Activated CD8-positive, alpha-beta T cell treated with anti-CD3 and anti-CD28 coated beads for 36 hours (primary cell): ENCODE measurements around the gene MCTP1. TPM values are rescaled to one million over a fixed set of nuclear protein-coding genes. Genes with fewer than 3 reads are reported as not detected.

Experiments
- ATAC-seq: fragments of 200-7000 bp; cut with Tn5 transposase; one replicate; pipeline ENCODE4 v1.10.0; 2021; ENCODE audit warnings: mild to moderate bottlenecking, moderate library complexity
- CTCF ChIA-PET: fragments of 350-600 bp; sonication (Branson Sonifier 250); formaldehyde crosslinking; loops from one replicate; lab custom pipeline; 2021; ENCODE audit warnings: antibody characterized with exemption; lab: Charles Lee
- POLR2A ChIA-PET: fragments of 350-600 bp; sonication (Branson Sonifier 250); formaldehyde crosslinking; loops from one replicate; lab custom pipeline; 2021; ENCODE audit warnings: antibody characterized with exemption; lab: Charles Lee
- DNase-seq: peaks from one replicate; pipeline ENCODE4 v3.0.0-alpha.2; 2020
- H3K27ac Mint-ChIP-seq: one replicate; pipeline ENCODE4 v1.8.0; 2021; ENCODE audit warnings: mild to moderate bottlenecking, mixed read lengths
- H3K27me3 Mint-ChIP-seq: one replicate; pipeline ENCODE4 v1.8.0; 2021; ENCODE audit warnings: mixed read lengths
- H3K36me3 Mint-ChIP-seq: one replicate; pipeline ENCODE4 v1.8.0; 2021; ENCODE audit warnings: low read depth, mixed read lengths
- H3K4me1 Mint-ChIP-seq: one replicate; pipeline ENCODE4 v1.8.0; 2021; ENCODE audit warnings: low read depth, mixed read lengths
- H3K4me3 Mint-ChIP-seq: one replicate; pipeline ENCODE4 v1.8.0; 2021; ENCODE audit warnings: mild to moderate bottlenecking, moderate library complexity, mixed read lengths
- H3K9me3 Mint-ChIP-seq: one replicate; pipeline ENCODE4 v1.8.0; 2021; ENCODE audit warnings: mixed read lengths
- CTCF ChIP-seq: fragments of 200-600 bp; IDR thresholded peaks from one replicate; pipeline ENCODE4 v1.8.0; 2022; ENCODE audit warnings: antibody characterized with exemption, mild to moderate bottlenecking
- intact Hi-C: fragments of 100-400 bp; cut with micrococcal nuclease; formaldehyde crosslinking; loops from one replicate; pipeline ENCODE4 v1.10.0; 2022
- total RNA-seq, 2 experiments: library from RNA; stranded (reverse); gene quantifications; one replicate each; pipeline ENCODE4 v1.2.3, GENCODE V29; 2021

The MCTP1 gene
- total RNA-seq, 2 experiments from 2014 or later, result 0.20 to 0.40 TPM

- intact Hi-C loops, result no loop called here
- no peak for TF ChIP-seq CTCF
- CTCF ChIA-PET, result no interaction called here
- Mint-ChIP-seq H3K27ac (no peak overlapping the region), H3K27me3 (no peaks in the 10 kb centered on the region), H3K4me1 (peaks cover 2% of the 10 kb centered on the region), H3K4me3 (no peak overlapping the region), H3K9me3 (no peaks in the 10 kb centered on the region), H3K36me3 (no peaks in the 10 kb centered on the region)
- ATAC-seq (no peak), DNase-seq (no peak)
- POLR2A ChIA-PET, result no interaction called here
These were observed 381.2 kb downstream of the MCTP1 start for GRCh38 chr5:94903726-94904125.

GRCh38 chr5:94901191-94901979 is 383.5 kb downstream of the MCTP1 start:
- TF ChIP-seq CTCF, result no peak
- no peaks in the 10 kb centered on the region for H3K27me3 Mint-ChIP-seq
- peaks cover 2% of the 10 kb centered on the region for H3K4me1 Mint-ChIP-seq
- ChIA-PET POLR2A (no interaction called here), CTCF (no interaction called here)
- H3K36me3 Mint-ChIP-seq, result no peaks in the 10 kb centered on the region
- H3K4me3 Mint-ChIP-seq, result no peak overlapping the region
- intact Hi-C loops, result no loop called here
- no peaks in the 10 kb centered on the region for H3K9me3 Mint-ChIP-seq
- ATAC-seq (no peak), DNase-seq (no peak)
- no peak overlapping the region for H3K27ac Mint-ChIP-seq

GRCh38 chr5:94900006-94900505 is 384.8 kb downstream of the MCTP1 start:
- no peaks in the 10 kb centered on the region for H3K36me3 Mint-ChIP-seq
- intact Hi-C loops, result no loop called here
- CTCF ChIA-PET, result no interaction called here

GRCh38 chr5:94893412-94894135 is 391.3 kb downstream of the MCTP1 start:
- no peaks in the 10 kb centered on the region for H3K36me3 Mint-ChIP-seq
- intact Hi-C loops, result no loop called here
- no peak for ATAC-seq
- POLR2A ChIA-PET, result no interaction called here
- no peaks in the 10 kb centered on the region for H3K27me3 Mint-ChIP-seq
- H3K27ac Mint-ChIP-seq, result no peak overlapping the region
- no peak for TF ChIP-seq CTCF
- CTCF ChIA-PET, result interaction anchor here (0.8 to 1.3 kb wide), 4 partner anchors 12 to 643 kb away, joined by 3 to 4 read pairs (median 3); no protein-coding TSS in a partner anchor
- no peak overlapping the region for H3K4me3 Mint-ChIP-seq
- no peaks in the 10 kb centered on the region for H3K9me3 Mint-ChIP-seq
- DNase-seq, result no peak
- no peaks in the 10 kb centered on the region for H3K4me1 Mint-ChIP-seq

More at GRCh38 chr5:94900006-94900505, 384.8 kb downstream of the MCTP1 start:
- no peak for ATAC-seq
- H3K9me3 Mint-ChIP-seq, result no peaks in the 10 kb centered on the region
- no peaks in the 10 kb centered on the region for H3K27me3 Mint-ChIP-seq
- TF ChIP-seq CTCF, result no peak
- no peak overlapping the region for H3K27ac Mint-ChIP-seq
- POLR2A ChIA-PET, result no interaction called here
- no peak overlapping the region for H3K4me3 Mint-ChIP-seq
- DNase-seq, result no peak
- H3K4me1 Mint-ChIP-seq, result peaks cover 2% of the 10 kb centered on the region

- DNase-seq, result no peak
- POLR2A ChIA-PET, result no interaction called here
- H3K27me3 Mint-ChIP-seq, result no peaks in the 10 kb centered on the region
These were observed 392.9 kb downstream of the MCTP1 start for GRCh38 chr5:94891972-94892371.

More at GRCh38 chr5:94891972-94892371, 392.9 kb downstream of the MCTP1 start:
- no peak overlapping the region for H3K4me3 Mint-ChIP-seq
- H3K9me3 Mint-ChIP-seq, result no peaks in the 10 kb centered on the region
- no peak for ATAC-seq
- TF ChIP-seq CTCF, result no peak
- intact Hi-C loops, result no loop called here
- no peak overlapping the region for H3K27ac Mint-ChIP-seq
- CTCF ChIA-PET, result no interaction called here
- H3K4me1 Mint-ChIP-seq, result no peaks in the 10 kb centered on the region
- H3K36me3 Mint-ChIP-seq, result no peaks in the 10 kb centered on the region
